B cell (primary cell): Measurements from ENCODE around the gene CD79B.

Experiments used
- CTCF ChIP-seq: fragments of 200-600 bp; IDR thresholded peaks from one replicate; pipeline ENCODE4 v1.8.0; 2022; ENCODE audit warnings: antibody characterized with exemption, mild to moderate bottlenecking
- EZH2 ChIP-seq: IDR thresholded peaks from 2 replicates; pipeline ENCODE4 v1.6.1; 2012; ENCODE audit warnings: borderline replicate concordance, low read depth, mild to moderate bottlenecking, moderate library complexity, low read length; ENCODE audit not compliant: insufficient read depth, poor library complexity, severe bottlenecking

GRCh38 chr17:63939401-63939800 lies 7.3 kb upstream of the CD79B start:
- no peak for TF ChIP-seq CTCF
- TF ChIP-seq EZH2, result no peak
